Measurements from ENCODE around the gene STAG2. TPM values are rescaled to one million over a fixed set of nuclear protein-coding genes. Genes with fewer than 3 reads are reported as not detected.

Gene STAG2
- total RNA-seq, 1 donor from 2014 or later = 72.7 TPM

DNA sequence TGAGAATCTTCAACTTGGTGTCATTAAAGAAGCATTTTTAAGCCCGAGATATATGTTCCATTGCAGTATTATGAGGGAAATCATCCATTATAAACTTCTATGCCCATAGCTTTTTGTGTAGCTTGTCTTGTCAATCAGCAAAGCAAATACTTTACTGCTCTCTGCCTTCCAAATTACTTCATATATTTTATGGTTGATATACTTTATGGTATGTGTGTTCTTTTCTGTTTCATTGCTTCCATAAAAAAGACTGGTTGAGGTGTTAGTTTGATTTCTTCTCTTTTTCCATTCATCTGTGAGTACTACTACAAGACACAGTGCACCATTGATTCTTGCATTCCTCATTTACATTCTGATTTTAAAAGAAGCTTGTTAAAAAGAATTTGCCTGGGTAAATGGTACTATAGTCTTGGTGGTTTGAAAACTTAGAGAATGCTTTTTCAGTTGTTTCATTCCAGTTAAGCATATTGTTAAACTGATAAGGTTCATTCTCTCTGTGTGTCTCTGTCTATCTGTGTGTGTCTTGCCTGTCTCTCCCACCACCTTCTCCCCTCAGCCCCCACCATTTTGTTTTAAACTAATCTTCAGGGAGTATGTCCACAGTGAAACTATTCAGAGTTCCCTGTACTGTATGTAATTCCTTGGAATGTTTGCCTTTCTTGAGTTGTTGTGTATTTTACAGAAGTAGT lies 27.1 kb downstream of the STAG2 start:
- H3K4me1 Mint-ChIP-seq (ENCODE audit: unreplicated experiment) = peaks cover 11% of the 10 kb centered on the region
- peaks cover 4% of the 10 kb centered on the region for H3K9me3 Mint-ChIP-seq (ENCODE audit: unreplicated experiment)
- H3K27me3 Mint-ChIP-seq (ENCODE audit: unreplicated experiment) = no peaks in the 10 kb centered on the region
- no peak for DNase-seq (ENCODE audit: extremely low spot score, unreplicated experiment)
- no peak overlapping the region for H3K27ac Mint-ChIP-seq (ENCODE audit: unreplicated experiment)
- H3K4me3 Mint-ChIP-seq (ENCODE audit: unreplicated experiment) = no peak overlapping the region
- TF ChIP-seq, protein P1, sequence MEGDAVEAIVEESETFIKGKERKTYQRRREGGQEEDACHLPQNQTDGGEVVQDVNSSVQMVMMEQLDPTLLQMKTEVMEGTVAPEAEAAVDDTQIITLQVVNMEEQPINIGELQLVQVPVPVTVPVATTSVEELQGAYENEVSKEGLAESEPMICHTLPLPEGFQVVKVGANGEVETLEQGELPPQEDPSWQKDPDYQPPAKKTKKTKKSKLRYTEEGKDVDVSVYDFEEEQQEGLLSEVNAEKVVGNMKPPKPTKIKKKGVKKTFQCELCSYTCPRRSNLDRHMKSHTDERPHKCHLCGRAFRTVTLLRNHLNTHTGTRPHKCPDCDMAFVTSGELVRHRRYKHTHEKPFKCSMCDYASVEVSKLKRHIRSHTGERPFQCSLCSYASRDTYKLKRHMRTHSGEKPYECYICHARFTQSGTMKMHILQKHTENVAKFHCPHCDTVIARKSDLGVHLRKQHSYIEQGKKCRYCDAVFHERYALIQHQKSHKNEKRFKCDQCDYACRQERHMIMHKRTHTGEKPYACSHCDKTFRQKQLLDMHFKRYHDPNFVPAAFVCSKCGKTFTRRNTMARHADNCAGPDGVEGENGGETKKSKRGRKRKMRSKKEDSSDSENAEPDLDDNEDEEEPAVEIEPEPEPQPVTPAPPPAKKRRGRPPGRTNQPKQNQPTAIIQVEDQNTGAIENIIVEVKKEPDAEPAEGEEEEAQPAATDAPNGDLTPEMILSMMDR (IDR thresholded peaks at IDR 0.05) = no peak
- H3K36me3 Mint-ChIP-seq (ENCODE audit: unreplicated experiment) = no peaks in the 10 kb centered on the region

GRCh38 chrX:123989235-123989634 lies 27.7 kb downstream of the STAG2 start:
- no peak overlapping the region for H3K27ac Mint-ChIP-seq (ENCODE audit: unreplicated experiment)
- TF ChIP-seq, protein P1 (IDR thresholded peaks at IDR 0.05) = no peak
- no peak for DNase-seq (ENCODE audit: extremely low spot score, unreplicated experiment)
- no peak overlapping the region for H3K4me3 Mint-ChIP-seq (ENCODE audit: unreplicated experiment)
- no peaks in the 10 kb centered on the region for H3K27me3 Mint-ChIP-seq (ENCODE audit: unreplicated experiment)
- no peaks in the 10 kb centered on the region for H3K36me3 Mint-ChIP-seq (ENCODE audit: unreplicated experiment)
- H3K9me3 Mint-ChIP-seq (ENCODE audit: unreplicated experiment) = peaks cover 4% of the 10 kb centered on the region
- H3K4me1 Mint-ChIP-seq (ENCODE audit: unreplicated experiment) = peaks cover 16% of the 10 kb centered on the region

- H3K4me1 Mint-ChIP-seq (ENCODE audit: unreplicated experiment) = peaks cover 20% of the 10 kb centered on the region
- DNase-seq (ENCODE audit: extremely low spot score, unreplicated experiment) = no peak
- no peaks in the 10 kb centered on the region for H3K36me3 Mint-ChIP-seq (ENCODE audit: unreplicated experiment)
- H3K27me3 Mint-ChIP-seq (ENCODE audit: unreplicated experiment) = no peaks in the 10 kb centered on the region
- TF ChIP-seq, protein P1 (IDR thresholded peaks at IDR 0.05) = no peak
- H3K4me3 Mint-ChIP-seq (ENCODE audit: unreplicated experiment) = no peak overlapping the region
- no peak overlapping the region for H3K27ac Mint-ChIP-seq (ENCODE audit: unreplicated experiment)
- H3K9me3 Mint-ChIP-seq (ENCODE audit: unreplicated experiment) = peaks cover 11% of the 10 kb centered on the region
Observed at GRCh38 chrX:123990169-123990568, 28.7 kb downstream of the STAG2 start.

DNA sequence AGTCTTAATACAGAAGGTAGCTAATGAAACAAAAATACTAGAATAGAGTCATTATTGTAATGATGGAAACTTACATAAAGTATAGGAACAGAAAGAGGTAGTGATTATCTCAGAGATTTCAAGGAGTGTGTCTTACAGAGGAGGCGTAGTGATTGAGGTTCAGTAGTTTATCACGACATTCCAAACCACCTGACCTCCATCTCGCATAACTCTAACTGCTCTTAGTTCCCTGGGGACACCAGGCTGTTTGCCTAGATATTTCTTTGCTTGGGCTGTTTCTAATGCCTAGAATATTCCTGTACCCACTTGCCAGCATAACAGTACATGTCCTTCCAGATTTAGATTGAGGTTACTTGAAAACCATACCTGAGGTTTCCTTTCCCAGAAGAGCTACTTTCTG lies 29.1 kb downstream of the STAG2 start:
- H3K27ac Mint-ChIP-seq (ENCODE audit: unreplicated experiment) = peak overlapping the region; percentile 11
- no peaks in the 10 kb centered on the region for H3K27me3 Mint-ChIP-seq (ENCODE audit: unreplicated experiment)
- H3K36me3 Mint-ChIP-seq (ENCODE audit: unreplicated experiment) = no peaks in the 10 kb centered on the region
- DNase-seq (ENCODE audit: extremely low spot score, unreplicated experiment) = no peak
- peaks cover 11% of the 10 kb centered on the region for H3K9me3 Mint-ChIP-seq (ENCODE audit: unreplicated experiment)
- TF ChIP-seq, protein P1 (IDR thresholded peaks at IDR 0.05) = no peak
- H3K4me1 Mint-ChIP-seq (ENCODE audit: unreplicated experiment) = peaks cover 20% of the 10 kb centered on the region
- no peak overlapping the region for H3K4me3 Mint-ChIP-seq (ENCODE audit: unreplicated experiment)

DNA sequence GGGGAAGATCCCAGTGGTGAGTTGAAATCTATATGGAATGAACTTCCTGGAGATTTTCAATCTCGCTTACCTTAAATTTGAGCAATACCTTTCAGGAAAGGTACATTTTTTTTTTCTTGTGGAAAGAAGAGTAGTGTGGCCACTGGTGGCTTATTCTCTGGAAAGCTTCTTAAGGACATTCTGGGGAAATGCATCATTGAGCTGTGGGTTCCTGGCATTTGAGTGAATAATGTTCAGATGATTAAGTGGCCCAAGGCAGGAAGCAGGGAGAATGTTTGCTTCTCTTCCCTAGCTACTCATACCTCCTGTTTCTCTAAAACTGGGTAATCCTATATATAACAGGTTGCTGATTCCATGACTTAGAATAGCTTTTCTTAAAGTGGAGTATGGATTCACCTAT lies 31.8 kb downstream of the STAG2 start:
- H3K27me3 Mint-ChIP-seq (ENCODE audit: unreplicated experiment) = no peaks in the 10 kb centered on the region
- H3K9me3 Mint-ChIP-seq (ENCODE audit: unreplicated experiment) = peaks cover 7% of the 10 kb centered on the region
- H3K27ac Mint-ChIP-seq (ENCODE audit: unreplicated experiment) = no peak overlapping the region
- no peaks in the 10 kb centered on the region for H3K36me3 Mint-ChIP-seq (ENCODE audit: unreplicated experiment)
- H3K4me3 Mint-ChIP-seq (ENCODE audit: unreplicated experiment) = no peak overlapping the region
- DNase-seq (ENCODE audit: extremely low spot score, unreplicated experiment) = no peak
- H3K4me1 Mint-ChIP-seq (ENCODE audit: unreplicated experiment) = peaks cover 20% of the 10 kb centered on the region
- TF ChIP-seq, protein P1 (IDR thresholded peaks at IDR 0.05) = no peak
